Measurements from ENCODE around the gene GPR158.

- TF ChIP-seq CTCF (IDR thresholded peaks at IDR 0.05) (no peak), POLR2A (IDR thresholded peaks at IDR 0.05) (no peak), POLR2AphosphoS5 (IDR thresholded peaks at IDR 0.05) (no peak), EP300 (IDR thresholded peaks at IDR 0.05) (no peak)
Observed at GRCh38 chr10:25467881-25468280, 293.1 kb downstream of the GPR158 start.
